Measurements from ENCODE around the gene SDHC. TPM values are rescaled to one million over a fixed set of nuclear protein-coding genes. Genes with fewer than 3 reads are reported as not detected.
"Not testable (repeated sequence)": the region's sequence is repeated elsewhere in the genome, so short reads cannot be mapped to it uniquely, and the experiment has no call there.

Gene SDHC
- total RNA-seq, 2 experiments from 2014 or later = 33.0 to 37.2 TPM

DNA sequence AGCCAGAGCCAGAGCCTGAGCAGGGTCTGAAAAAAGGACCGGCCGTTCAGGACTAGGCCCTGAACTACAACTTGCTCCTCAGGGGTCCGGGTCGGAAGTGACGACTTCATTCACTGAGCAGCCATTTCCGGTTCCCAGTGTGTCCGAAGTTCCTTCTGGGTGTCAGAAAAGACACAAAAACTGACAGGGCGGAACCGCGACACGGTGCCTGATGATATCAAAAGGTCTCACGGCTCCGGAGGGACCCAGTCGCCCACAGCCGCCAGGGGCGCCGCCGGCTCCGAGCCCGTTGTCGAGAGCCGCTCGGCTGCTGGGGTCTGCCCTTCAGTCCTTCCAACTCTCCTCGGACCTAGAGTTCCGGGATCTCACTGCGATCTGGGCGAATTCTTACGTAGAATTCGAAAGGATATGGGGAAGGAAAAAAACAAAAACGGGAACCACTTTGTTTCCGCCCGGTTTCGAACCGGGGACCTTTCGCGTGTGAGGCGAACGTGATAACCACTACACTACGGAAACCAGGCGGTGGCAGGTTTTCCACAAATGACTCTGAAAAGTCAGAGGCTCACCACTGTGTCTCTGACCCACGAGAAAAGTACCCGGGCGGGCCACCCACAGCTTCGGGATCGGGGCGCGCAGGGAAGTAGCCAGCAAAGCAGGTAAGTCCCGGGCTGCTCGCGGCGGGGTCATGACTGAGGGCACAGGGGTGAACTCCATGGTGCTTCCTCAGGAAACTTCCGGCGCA, 85.2 kb downstream of the SDHC start:
- Histone ChIP-seq H3K9me3 (ENCODE audit: control insufficient read depth in 1 of 2, insufficient read depth in 1 of 2, low read length in 2 of 2) (peaks cover 0 to 5% of the 10 kb centered on the region in 2 experiments), H3K36me3 (ENCODE audit: insufficient read depth, low read length) (no peaks in the 10 kb centered on the region), H3K27me3 (ENCODE audit: control insufficient read depth in 1 of 2, insufficient read depth in 2 of 2, low read length in 2 of 2) (no peaks in the 10 kb centered on the region), H3K4me3 (ENCODE audit: low read length) (peak overlapping the region; percentile 87), H3K27ac (ENCODE audit: low read depth in 1 of 2, low read length in 2 of 2) (peak overlapping the region; percentile 95 to 98), H3K4me1 (ENCODE audit: insufficient read depth, low read length) (peaks cover 25% of the 10 kb centered on the region)
- H3K27ac Mint-ChIP-seq = peak overlapping the region; percentile 99
- DNase-seq (peak; percentile 88 to 97 (median 93)), ATAC-seq (ENCODE audit: poor library complexity) (peak; percentile 85)
- peaks cover 23% of the 10 kb centered on the region for H3K4me1 Mint-ChIP-seq (ENCODE audit: low read depth)
- TF ChIP-seq, protein P1, sequence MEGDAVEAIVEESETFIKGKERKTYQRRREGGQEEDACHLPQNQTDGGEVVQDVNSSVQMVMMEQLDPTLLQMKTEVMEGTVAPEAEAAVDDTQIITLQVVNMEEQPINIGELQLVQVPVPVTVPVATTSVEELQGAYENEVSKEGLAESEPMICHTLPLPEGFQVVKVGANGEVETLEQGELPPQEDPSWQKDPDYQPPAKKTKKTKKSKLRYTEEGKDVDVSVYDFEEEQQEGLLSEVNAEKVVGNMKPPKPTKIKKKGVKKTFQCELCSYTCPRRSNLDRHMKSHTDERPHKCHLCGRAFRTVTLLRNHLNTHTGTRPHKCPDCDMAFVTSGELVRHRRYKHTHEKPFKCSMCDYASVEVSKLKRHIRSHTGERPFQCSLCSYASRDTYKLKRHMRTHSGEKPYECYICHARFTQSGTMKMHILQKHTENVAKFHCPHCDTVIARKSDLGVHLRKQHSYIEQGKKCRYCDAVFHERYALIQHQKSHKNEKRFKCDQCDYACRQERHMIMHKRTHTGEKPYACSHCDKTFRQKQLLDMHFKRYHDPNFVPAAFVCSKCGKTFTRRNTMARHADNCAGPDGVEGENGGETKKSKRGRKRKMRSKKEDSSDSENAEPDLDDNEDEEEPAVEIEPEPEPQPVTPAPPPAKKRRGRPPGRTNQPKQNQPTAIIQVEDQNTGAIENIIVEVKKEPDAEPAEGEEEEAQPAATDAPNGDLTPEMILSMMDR (IDR thresholded peaks at IDR 0.05) = peak; percentile 79
- peaks cover 29% of the 10 kb centered on the region for H3K27me3 Mint-ChIP-seq
- intact Hi-C loops (cut with DNase I, micrococcal nuclease) = loop anchor here (1.0 to 10.0 kb wide), 4 partner anchors 9 to 1465 kb away; partner anchors contain the start of gene IGSF8 (in 1 of the 2)
- CTCF ChIA-PET = interaction anchor here (0.8 to 1.6 kb wide), 4 partner anchors 10 to 174 kb away, joined by 3 to 5 read pairs (median 4); partner anchors contain the start of genes SDHC and TOMM40L
- POLR2A ChIA-PET = interaction anchor here (0.8 to 1.8 kb wide), 8 partner anchors 9 to 234 kb away, joined by 3 to 30 read pairs (median 4); partner anchors contain the start of genes NDUFS2 and TOMM40L
- H3K36me3 Mint-ChIP-seq (ENCODE audit: low read depth) = peaks cover 18% of the 10 kb centered on the region
- peak overlapping the region; percentile 97 for H3K4me3 Mint-ChIP-seq
- no peaks in the 10 kb centered on the region for H3K9me3 Mint-ChIP-seq

DNA sequence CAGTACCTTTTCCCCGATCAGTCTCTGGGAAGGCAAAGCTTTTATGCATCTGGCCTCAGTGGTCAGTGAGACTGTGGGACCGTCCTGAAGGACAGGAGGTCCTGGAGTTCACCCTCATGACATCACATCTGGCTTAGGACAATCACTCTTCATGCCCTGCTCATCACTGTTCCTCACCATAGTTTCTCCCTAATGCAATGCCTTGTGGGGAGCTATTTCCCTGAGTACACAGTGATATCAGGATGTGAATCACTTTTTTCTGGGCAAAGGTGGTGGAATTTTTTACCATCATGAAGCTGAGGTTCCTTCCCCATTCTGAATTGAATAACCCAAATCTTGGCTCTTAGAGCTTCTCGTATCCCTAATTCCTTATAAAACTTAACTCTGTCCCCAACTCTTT, 88.3 kb downstream of the SDHC start:
- Mint-ChIP-seq H3K27ac (no peak overlapping the region), H3K27me3 (peaks cover 29% of the 10 kb centered on the region), H3K4me3 (peak overlapping the region; percentile 39), H3K36me3 (ENCODE audit: low read depth) (peaks cover 18% of the 10 kb centered on the region), H3K4me1 (ENCODE audit: low read depth) (peaks cover 23% of the 10 kb centered on the region), H3K9me3 (no peaks in the 10 kb centered on the region)
- H3K27ac ChIP-seq (ENCODE audit: low read depth in 1 of 2, low read length in 2 of 2) = no peak overlapping the region
- H3K4me3 ChIP-seq (ENCODE audit: low read length) = no peak overlapping the region
- intact Hi-C loops (cut with DNase I, micrococcal nuclease) = loop anchor here (2.0 to 10.0 kb wide), 3 partner anchors 22 to 1628 kb away; no protein-coding TSS in a partner anchor
- ChIA-PET POLR2A (no interaction called here), CTCF (no interaction called here)
- no peak for DNase-seq
- H3K36me3 ChIP-seq (ENCODE audit: insufficient read depth, low read length) = no peaks in the 10 kb centered on the region
- peaks cover 25% of the 10 kb centered on the region for H3K4me1 ChIP-seq (ENCODE audit: insufficient read depth, low read length)
- H3K27me3 ChIP-seq (ENCODE audit: control insufficient read depth in 1 of 2, insufficient read depth in 2 of 2, low read length in 2 of 2) = no peaks in the 10 kb centered on the region
- TF ChIP-seq, protein P1 (IDR thresholded peaks at IDR 0.05) = no peak
- H3K9me3 ChIP-seq (ENCODE audit: control insufficient read depth in 1 of 2, insufficient read depth in 1 of 2, low read length in 2 of 2) = peaks cover 0 to 5% of the 10 kb centered on the region in 2 experiments
- ATAC-seq (ENCODE audit: poor library complexity) = no peak

DNA sequence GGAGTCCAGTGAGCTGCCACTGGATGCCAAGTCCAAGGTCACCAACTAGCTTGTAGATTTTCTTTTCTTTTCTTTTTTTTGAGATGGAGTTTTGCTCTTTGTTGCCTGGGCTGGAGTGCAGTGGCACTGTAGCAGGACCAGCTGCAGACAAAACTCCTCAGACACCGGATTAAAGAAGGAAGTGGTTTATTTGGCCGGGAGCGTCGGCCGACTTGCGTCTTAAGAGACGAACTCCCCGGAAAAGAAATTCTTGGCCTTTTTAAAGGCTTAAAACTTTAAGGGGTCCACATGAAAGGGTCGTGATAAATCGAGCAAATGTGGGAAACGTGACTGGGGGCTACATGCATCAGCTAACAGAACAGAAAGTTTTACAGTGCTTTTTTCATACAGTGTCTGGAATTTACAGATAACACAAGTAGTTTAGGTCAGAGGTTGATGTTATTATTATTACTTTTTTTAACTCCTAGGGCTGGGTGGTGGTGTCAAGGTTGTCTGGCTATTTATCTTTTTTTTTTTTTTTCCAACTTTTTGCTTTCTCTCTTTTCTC, 89.9 kb downstream of the SDHC start:
- Mint-ChIP-seq H3K27ac (no peak overlapping the region), H3K4me1 (ENCODE audit: low read depth) (peaks cover 19% of the 10 kb centered on the region), H3K36me3 (ENCODE audit: low read depth) (peaks cover 13% of the 10 kb centered on the region), H3K27me3 (peaks cover 25% of the 10 kb centered on the region), H3K4me3 (no peak overlapping the region), H3K9me3 (no peaks in the 10 kb centered on the region)
- Histone ChIP-seq H3K4me1 (ENCODE audit: insufficient read depth, low read length) (peaks cover 19% of the 10 kb centered on the region), H3K4me3 (ENCODE audit: low read length) (no peak overlapping the region), H3K36me3 (ENCODE audit: insufficient read depth, low read length) (no peaks in the 10 kb centered on the region), H3K27me3 (ENCODE audit: control insufficient read depth in 1 of 2, insufficient read depth in 2 of 2, low read length in 2 of 2) (no peaks in the 10 kb centered on the region), H3K9me3 (ENCODE audit: control insufficient read depth in 1 of 2, insufficient read depth in 1 of 2, low read length in 2 of 2) (peaks cover 0 to 5% of the 10 kb centered on the region in 2 experiments), H3K27ac (ENCODE audit: low read depth in 1 of 2, low read length in 2 of 2) (no peak overlapping the region)
- DNase-seq (no peak), ATAC-seq (ENCODE audit: poor library complexity) (no peak)
- TF ChIP-seq, protein P1 (IDR thresholded peaks at IDR 0.05) = no peak
- ChIA-PET CTCF (no interaction called here), POLR2A (no interaction called here)
- intact Hi-C loops (cut with DNase I, micrococcal nuclease) = loop anchor here in 1 of 2 experiments (5.0 to 10.0 kb wide), 2 partner anchors 128 to 1629 kb away; no protein-coding TSS in a partner anchor

DNA sequence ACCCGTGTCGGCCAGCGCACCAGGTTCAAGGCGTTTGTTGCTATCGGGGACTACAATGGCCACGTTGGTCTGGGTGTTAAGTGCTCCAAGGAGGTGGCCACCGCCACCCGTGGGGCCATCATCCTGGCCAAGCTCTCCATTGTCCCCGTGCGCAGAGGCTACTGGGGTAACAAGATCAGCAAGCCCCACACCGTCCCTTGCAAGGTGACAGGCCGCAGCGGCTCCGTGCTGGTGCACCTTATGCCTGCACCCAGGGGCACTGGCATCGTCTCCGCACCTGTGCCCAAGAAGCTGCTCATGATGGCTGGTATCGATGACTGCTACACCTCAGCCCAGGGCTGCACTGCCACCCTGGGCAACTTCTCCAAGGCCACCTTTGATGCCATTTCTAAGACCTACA, 92.4 kb downstream of the SDHC start:
- H3K4me3 ChIP-seq (ENCODE audit: low read length); CTCF ChIA-PET; H3K36me3 ChIP-seq (ENCODE audit: insufficient read depth, low read length); H3K27ac Mint-ChIP-seq; H3K27me3 ChIP-seq (ENCODE audit: control insufficient read depth in 1 of 2, insufficient read depth in 2 of 2, low read length in 2 of 2); POLR2A ChIA-PET; H3K36me3 Mint-ChIP-seq (ENCODE audit: low read depth); ATAC-seq (ENCODE audit: poor library complexity); H3K9me3 ChIP-seq (ENCODE audit: control insufficient read depth in 1 of 2, insufficient read depth in 1 of 2, low read length in 2 of 2); DNase-seq; H3K4me3 Mint-ChIP-seq; H3K9me3 Mint-ChIP-seq; H3K27ac ChIP-seq (ENCODE audit: low read depth in 1 of 2, low read length in 2 of 2): not testable (repeated sequence)
- H3K4me1 ChIP-seq (ENCODE audit: insufficient read depth, low read length) = peaks cover 16% of the 10 kb centered on the region
- intact Hi-C loops (cut with DNase I, micrococcal nuclease) = loop anchor here in 1 of 2 experiments (10.0 kb wide), 1 partner anchor 1632 kb away; no protein-coding TSS in a partner anchor
- H3K27me3 Mint-ChIP-seq = peaks cover 11% of the 10 kb centered on the region
- H3K4me1 Mint-ChIP-seq (ENCODE audit: low read depth) = peaks cover 11% of the 10 kb centered on the region
